ENCODE measurements around the gene FERMT2. TPM values are rescaled to one million over a fixed set of nuclear protein-coding genes. Genes with fewer than 3 reads are reported as not detected.

The FERMT2 gene
- polyA plus RNA-seq, 1 donor (not counting 4 experiments of a cell fraction or from before 2014, with no cell fraction given), result 19.6 TPM

DNA sequence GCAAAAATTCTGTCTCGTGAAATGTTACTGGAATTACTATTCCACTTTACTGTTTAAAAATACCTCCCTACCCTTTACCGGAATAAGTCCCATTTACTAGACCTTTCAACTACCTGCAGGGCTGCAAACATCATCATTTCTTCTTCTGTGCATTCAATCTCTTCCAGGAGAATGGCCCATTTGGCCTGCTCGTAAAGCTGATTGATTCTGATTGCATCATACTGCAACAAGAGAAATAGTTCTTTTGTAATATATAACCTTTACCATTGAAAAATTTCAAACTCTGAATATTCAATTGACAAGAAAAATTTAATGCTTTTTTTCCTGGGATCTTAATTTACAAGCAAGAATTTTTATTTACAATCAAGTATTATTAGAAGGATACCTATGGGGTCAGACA is 72.4 kb downstream of the FERMT2 start:
- DNase-seq (ENCODE audit: low read depth, low spot score) (no peak), FAIRE-seq (no peak)
- peaks cover 7% of the 10 kb centered on the region for H3K4me1 ChIP-seq (ENCODE audit: control insufficient read depth, extremely low read depth, insufficient read depth, low read length)
- no peak overlapping the region for H2AFZ ChIP-seq (ENCODE audit: control insufficient read depth, low read length)
- no peak overlapping the region for H3K4me2 ChIP-seq (ENCODE audit: control insufficient read depth, extremely low read depth, insufficient read depth, low read depth, low read length)
- dilution Hi-C loops (cut with MboI; ENCODE audit: extremely low pct_ligation_motif_present, low sequenced_read_pairs), result no loop called here
- no peak overlapping the region for H3K9ac ChIP-seq (ENCODE audit: control insufficient read depth, extremely low read depth, insufficient read depth, low read length)
- no peaks in the 10 kb centered on the region for H3K9me3 ChIP-seq (ENCODE audit: control insufficient read depth, low read depth, low read length)
- peaks cover 2 to 10% of the 10 kb centered on the region in 2 experiments for H3K36me3 ChIP-seq (ENCODE audit: control insufficient read depth in 2 of 2, extremely low read depth in 1 of 2, insufficient read depth in 2 of 2, low read length in 2 of 2)
- no peaks in the 10 kb centered on the region for H3K79me2 ChIP-seq (ENCODE audit: control insufficient read depth, insufficient read depth, low read length)
- H4K20me1 ChIP-seq (ENCODE audit: control insufficient read depth, extremely low read depth, insufficient read depth, low read length), result no peaks in the 10 kb centered on the region
- no peak overlapping the region for H3K4me3 ChIP-seq (ENCODE audit: control insufficient read depth in 2 of 3, extremely low read depth in 1 of 3, insufficient read depth in 2 of 3, low read depth in 1 of 3, low read length in 3 of 3)
- no peak for TF ChIP-seq EZH2 (IDR thresholded peaks at IDR 0.05; ENCODE audit: low read length)
- TF ChIP-seq, protein P1, sequence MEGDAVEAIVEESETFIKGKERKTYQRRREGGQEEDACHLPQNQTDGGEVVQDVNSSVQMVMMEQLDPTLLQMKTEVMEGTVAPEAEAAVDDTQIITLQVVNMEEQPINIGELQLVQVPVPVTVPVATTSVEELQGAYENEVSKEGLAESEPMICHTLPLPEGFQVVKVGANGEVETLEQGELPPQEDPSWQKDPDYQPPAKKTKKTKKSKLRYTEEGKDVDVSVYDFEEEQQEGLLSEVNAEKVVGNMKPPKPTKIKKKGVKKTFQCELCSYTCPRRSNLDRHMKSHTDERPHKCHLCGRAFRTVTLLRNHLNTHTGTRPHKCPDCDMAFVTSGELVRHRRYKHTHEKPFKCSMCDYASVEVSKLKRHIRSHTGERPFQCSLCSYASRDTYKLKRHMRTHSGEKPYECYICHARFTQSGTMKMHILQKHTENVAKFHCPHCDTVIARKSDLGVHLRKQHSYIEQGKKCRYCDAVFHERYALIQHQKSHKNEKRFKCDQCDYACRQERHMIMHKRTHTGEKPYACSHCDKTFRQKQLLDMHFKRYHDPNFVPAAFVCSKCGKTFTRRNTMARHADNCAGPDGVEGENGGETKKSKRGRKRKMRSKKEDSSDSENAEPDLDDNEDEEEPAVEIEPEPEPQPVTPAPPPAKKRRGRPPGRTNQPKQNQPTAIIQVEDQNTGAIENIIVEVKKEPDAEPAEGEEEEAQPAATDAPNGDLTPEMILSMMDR (optimal IDR thresholded peaks at IDR 0.05 in 1 of 3, IDR thresholded peaks at IDR 0.05 in 1 of 3, conservative IDR thresholded peaks at IDR 0.05 in 1 of 3; ENCODE audit: extremely low read depth in 1 of 3, insufficient read depth in 2 of 3, low read length in 3 of 3), result no peak
- no peaks in the 10 kb centered on the region for H3K9me1 ChIP-seq (ENCODE audit: control insufficient read depth, extremely low read depth, insufficient read depth, low read length)
- H3K27ac ChIP-seq (ENCODE audit: control insufficient read depth, insufficient read depth, low read length), result no peak overlapping the region
- no peaks in the 10 kb centered on the region for H3K27me3 ChIP-seq (ENCODE audit: control insufficient read depth, extremely low read depth, insufficient read depth, low read length)

DNA sequence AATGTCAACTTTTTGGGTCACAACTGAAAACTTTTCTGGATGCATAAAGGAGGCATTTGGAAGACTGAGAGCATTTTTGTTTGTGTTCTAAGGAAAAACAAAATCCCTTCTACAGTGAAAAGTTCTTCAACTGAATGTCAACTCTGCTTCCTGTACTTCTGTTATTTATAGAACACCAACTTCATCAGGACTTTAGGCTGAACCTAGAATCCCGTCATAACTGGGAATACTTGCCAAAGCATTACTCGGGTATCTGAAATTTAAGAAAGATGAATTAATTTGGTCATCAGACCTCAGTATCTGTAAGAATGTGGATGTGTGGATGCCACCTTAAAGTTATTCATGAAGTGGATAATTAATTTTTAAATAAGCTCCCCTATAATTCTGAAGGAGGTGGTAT is 73.2 kb downstream of the FERMT2 start:
- H3K9me3 ChIP-seq (ENCODE audit: control insufficient read depth, low read depth, low read length), result no peaks in the 10 kb centered on the region
- no peaks in the 10 kb centered on the region for H3K9me1 ChIP-seq (ENCODE audit: control insufficient read depth, extremely low read depth, insufficient read depth, low read length)
- H3K79me2 ChIP-seq (ENCODE audit: control insufficient read depth, insufficient read depth, low read length), result no peaks in the 10 kb centered on the region
- H3K27ac ChIP-seq (ENCODE audit: control insufficient read depth, insufficient read depth, low read length), result no peak overlapping the region
- dilution Hi-C loops (cut with MboI; ENCODE audit: extremely low pct_ligation_motif_present, low sequenced_read_pairs), result no loop called here
- no peak overlapping the region for H3K4me2 ChIP-seq (ENCODE audit: control insufficient read depth, extremely low read depth, insufficient read depth, low read depth, low read length)
- H3K4me3 ChIP-seq (ENCODE audit: control insufficient read depth in 2 of 3, extremely low read depth in 1 of 3, insufficient read depth in 2 of 3, low read depth in 1 of 3, low read length in 3 of 3), result no peak overlapping the region
- no peaks in the 10 kb centered on the region for H4K20me1 ChIP-seq (ENCODE audit: control insufficient read depth, extremely low read depth, insufficient read depth, low read length)
- no peaks in the 10 kb centered on the region for H3K27me3 ChIP-seq (ENCODE audit: control insufficient read depth, extremely low read depth, insufficient read depth, low read length)
- H3K4me1 ChIP-seq (ENCODE audit: control insufficient read depth, extremely low read depth, insufficient read depth, low read length), result peaks cover 15% of the 10 kb centered on the region
- TF ChIP-seq, protein P1 (optimal IDR thresholded peaks at IDR 0.05 in 1 of 3, IDR thresholded peaks at IDR 0.05 in 1 of 3, conservative IDR thresholded peaks at IDR 0.05 in 1 of 3; ENCODE audit: extremely low read depth in 1 of 3, insufficient read depth in 2 of 3, low read length in 3 of 3), result no peak
- TF ChIP-seq EZH2 (IDR thresholded peaks at IDR 0.05; ENCODE audit: low read length), result no peak
- DNase-seq (ENCODE audit: low read depth, low spot score), result no peak
- H3K36me3 ChIP-seq (ENCODE audit: control insufficient read depth in 2 of 2, extremely low read depth in 1 of 2, insufficient read depth in 2 of 2, low read length in 2 of 2), result peaks cover 2 to 16% of the 10 kb centered on the region in 2 experiments
- no peak overlapping the region for H3K9ac ChIP-seq (ENCODE audit: control insufficient read depth, extremely low read depth, insufficient read depth, low read length)
- H2AFZ ChIP-seq (ENCODE audit: control insufficient read depth, low read length), result no peak overlapping the region
- no peak for FAIRE-seq
